ENCODE results near the gene AFDN.
A peak's percentile ranks its signal among the peaks of the same experiment; 100 is the strongest.

AFDN gene

DNA sequence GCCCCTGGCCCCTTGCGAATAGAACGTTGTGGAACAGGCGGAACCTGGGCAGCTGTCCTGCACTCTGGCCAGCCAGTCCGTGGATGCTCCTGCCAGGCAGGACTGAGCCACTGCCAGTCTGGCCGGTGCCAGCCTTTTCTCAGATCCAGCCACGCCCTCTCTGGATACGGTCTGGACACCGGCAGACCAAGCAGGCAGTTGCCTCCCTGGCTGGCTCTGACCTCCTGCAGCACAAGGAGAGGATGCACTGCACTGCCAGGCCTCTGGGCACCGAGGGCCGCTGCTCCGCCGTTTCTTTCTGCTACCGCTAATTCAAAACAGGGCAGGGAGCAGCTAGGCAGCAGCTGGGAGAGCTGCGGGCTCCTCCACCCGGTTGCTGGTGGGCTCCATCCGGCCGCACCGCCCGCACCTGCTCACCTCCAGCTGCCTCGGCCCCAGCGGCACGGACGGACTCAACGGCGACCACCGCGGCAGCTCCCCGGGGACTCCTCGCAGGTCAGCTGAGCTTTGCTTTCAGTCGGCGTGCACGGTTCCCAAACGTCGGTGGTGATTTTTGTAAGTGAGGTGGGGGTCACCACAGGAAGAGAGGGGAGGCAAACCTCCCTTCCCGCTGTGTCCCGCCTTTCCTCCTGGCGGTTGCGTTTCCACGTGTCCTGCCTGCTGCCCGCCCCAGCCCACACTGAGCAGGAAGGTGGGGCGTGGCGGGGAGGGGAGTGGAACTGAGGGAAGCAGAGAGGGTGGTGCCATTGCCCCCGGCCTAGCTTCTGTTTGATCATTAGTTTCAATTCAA, 30.3 kb upstream of the AFDN start:
- peak; percentile 61 for DNase-seq (ENCODE audit: low read depth, low spot score)

- peak; percentile 43 for DNase-seq (ENCODE audit: low read depth, low spot score)
Measured at GRCh38 chr6:167797011-167797471, 29.7 kb upstream of the AFDN start.

- DNase-seq (ENCODE audit: low read depth, low spot score) = peak; percentile 76
Measured at GRCh38 chr6:167797476-167798265, 29.0 kb upstream of the AFDN start.

- DNase-seq (ENCODE audit: low read depth, low spot score) = peak; percentile 45
Measured at GRCh38 chr6:167798453-167798852, 28.3 kb upstream of the AFDN start.

GRCh38 chr6:167799033-167799821, 27.5 kb upstream of the AFDN start:
- no peak for DNase-seq (ENCODE audit: low read depth, low spot score)

DNA sequence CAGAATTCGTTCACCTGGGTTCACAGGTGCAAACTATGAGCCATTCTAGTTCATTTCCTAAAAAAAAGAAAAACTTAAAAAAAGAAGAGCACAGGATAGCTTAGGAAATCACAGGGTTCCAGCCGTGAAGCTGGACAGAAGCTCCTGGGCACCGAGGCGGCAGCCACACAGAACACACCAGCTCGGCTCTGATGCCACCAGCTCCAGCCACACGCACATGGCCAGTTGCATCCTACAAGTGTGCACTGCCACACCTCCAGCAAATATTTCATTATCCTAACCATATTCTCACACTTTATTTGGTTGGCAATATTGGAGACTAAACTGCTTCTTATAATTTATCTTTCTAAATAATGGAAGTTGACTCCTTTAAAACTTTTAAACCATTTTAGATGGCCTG, 26.2 kb upstream of the AFDN start:
- no peak for DNase-seq (ENCODE audit: low read depth, low spot score)

- no peak for DNase-seq (ENCODE audit: low read depth, low spot score)
Measured at GRCh38 chr6:167801263-167801662, 25.4 kb upstream of the AFDN start.

- no peak for DNase-seq (ENCODE audit: low read depth, low spot score)
Measured at GRCh38 chr6:167802339-167802738, 24.4 kb upstream of the AFDN start.

DNA sequence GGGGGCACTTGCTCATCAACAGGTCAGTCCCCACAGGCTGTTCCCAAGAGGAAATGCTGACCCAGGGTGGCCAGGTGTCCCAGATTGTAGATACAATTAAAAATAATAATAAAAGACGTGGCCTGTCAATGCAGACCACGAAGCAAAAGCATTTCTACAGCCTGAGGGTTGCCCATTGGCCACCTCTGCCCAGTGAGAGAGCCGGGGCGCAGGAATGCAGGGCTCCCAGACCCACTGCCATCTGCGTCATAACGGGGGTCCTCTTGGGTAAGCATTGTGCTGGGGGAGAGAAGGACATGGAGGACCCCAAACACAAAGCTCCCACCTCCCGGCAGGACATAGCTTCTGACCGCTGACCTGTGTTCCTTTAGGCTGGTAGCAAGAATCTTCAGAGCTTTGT, 22.9 kb upstream of the AFDN start:
- DNase-seq (ENCODE audit: low read depth, low spot score) = no peak

GRCh38 chr6:167804281-167805013, 22.3 kb upstream of the AFDN start:
- no peak for DNase-seq (ENCODE audit: low read depth, low spot score)

GRCh38 chr6:167805349-167806060, 21.2 kb upstream of the AFDN start:
- no peak for DNase-seq (ENCODE audit: low read depth, low spot score)

DNA sequence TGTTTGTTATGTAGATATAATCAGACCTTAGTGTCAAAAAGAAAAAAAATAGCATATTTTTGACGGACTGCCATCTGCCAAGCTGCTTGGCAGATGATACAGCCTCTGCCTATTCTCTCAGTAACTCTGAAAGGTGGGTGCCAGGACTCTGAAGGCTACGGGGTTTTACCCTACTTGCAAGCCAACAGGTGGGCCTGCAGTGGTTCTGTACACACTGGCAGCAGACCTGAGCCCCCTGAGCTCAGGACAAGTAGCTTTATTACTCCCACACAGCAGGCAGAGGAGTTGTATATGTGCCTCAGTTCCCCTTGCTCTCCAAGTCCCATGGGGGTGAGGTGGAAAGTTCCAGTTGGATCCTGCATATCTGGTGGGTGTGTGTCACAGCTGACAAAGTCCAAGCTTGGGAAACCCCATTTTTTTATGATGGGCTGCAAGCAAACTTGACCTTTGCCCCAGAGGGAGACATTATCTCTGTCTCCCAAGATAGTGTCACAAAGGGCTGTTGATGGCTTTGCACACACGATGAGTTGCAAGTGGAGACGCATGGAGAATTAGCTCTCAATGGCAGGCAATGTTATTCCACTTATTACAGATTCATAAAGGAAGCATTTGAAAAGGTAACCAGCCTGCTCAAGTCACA, 20.5 kb upstream of the AFDN start:
- no peak for DNase-seq (ENCODE audit: low read depth, low spot score)

- no peak for DNase-seq (ENCODE audit: low read depth, low spot score)
Measured at GRCh38 chr6:167807200-167807599, 19.5 kb upstream of the AFDN start.

DNA sequence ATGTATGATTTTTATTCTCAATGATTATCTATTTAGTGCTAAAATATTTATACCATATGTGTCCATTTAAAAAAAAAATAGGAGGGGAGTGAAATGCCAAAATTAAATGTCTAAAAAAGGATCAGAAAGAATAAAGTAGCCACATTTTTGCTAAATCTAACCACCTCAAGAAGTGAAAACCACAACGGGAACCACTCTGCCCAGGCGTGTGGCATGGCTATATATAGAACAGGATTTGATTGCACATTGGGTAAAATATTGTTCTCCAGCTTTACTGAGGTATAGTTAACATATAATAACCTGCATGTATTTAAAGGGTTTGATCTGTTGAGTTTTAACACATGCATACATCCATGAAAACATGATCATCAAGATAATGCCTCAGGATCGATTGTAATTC, 19.0 kb upstream of the AFDN start:
- no peak for DNase-seq (ENCODE audit: low read depth, low spot score)

- no peak for DNase-seq (ENCODE audit: low read depth, low spot score)
Measured at GRCh38 chr6:167811040-167811439, 15.7 kb upstream of the AFDN start.

- no peak for DNase-seq (ENCODE audit: low read depth, low spot score)
Measured at GRCh38 chr6:167811442-167812087, 15.1 kb upstream of the AFDN start.

- no peak for DNase-seq (ENCODE audit: low read depth, low spot score)
Measured at GRCh38 chr6:167812088-167812487, 14.6 kb upstream of the AFDN start.

DNA sequence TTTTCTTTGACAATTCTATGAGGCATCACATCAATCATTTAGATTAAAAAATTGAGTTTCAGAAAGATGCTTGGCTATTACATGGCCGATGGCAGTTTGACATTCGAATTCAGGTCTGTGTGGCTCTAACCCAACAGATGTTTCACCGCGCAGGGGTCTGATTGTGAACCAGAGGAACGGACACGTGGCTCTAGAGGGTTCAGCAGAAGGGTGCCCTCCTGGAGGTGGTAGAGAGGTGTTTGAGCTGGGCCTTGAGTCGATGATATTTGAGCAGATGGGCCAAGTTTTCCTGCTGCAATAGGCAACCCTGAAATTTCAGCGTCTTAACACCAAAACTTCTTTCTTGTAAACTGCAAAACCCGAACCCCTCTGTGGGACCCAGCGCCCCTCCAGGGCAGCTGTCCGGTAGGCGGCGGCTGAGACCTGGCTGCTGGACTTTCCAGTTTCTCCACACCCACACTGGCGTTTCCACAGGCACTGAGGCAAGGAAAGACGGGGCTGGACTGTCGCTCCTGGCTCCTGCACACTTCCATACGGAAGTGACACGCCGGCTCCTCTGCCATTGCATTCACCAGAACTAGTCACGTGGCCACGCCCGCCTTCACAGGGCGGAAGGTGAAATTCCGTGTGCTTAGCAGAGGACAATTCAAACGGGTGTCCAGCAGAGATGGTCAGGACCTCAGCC, 11.3 kb upstream of the AFDN start:
- DNase-seq (ENCODE audit: low read depth, low spot score) = no peak

DNA sequence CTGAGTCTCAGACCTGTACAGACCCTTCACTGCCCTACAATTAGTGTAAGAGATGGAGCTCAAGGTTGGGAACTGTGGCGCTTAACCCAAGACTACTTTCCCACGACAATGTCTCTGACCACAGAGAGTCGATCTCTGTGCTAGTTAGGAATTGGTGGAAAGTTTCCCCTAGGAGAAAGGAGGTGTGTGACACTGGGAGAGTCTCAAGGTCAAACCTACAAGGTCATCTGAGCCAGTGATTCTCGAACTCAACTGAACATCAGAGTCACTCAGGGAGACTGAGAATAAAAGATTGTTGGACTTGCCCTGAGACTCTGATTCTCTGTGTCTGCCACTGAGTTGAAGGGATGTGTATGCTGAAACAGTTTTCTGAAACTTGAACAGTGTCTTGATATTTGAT, 9.7 kb upstream of the AFDN start:
- DNase-seq (ENCODE audit: low read depth, low spot score) = no peak
